ENCODE measurements around the gene MRFAP1.

The MRFAP1 gene

GRCh38 chr4:6640292-6641163 lies at the start of gene MRFAP1:
MRFAP1 (plus strand) TSS chr4:6640685; CDS start chr4:6640863, 178 bp downstream.
- DNase-seq (ENCODE audit: low read depth) = peak; percentile 91

GRCh38 chr4:6591313-6591712 lies 49.2 kb upstream of the MRFAP1 start:
- DNase-seq (ENCODE audit: low read depth) = no peak

- DNase-seq (ENCODE audit: low read depth) = no peak
Measured at GRCh38 chr4:6591781-6592180, 48.7 kb upstream of the MRFAP1 start.

GRCh38 chr4:6592804-6593563 lies 47.5 kb upstream of the MRFAP1 start:
- no peak for DNase-seq (ENCODE audit: low read depth)

GRCh38 chr4:6594341-6594740 lies 46.1 kb upstream of the MRFAP1 start:
- no peak for DNase-seq (ENCODE audit: low read depth)

- no peak for DNase-seq (ENCODE audit: low read depth)
Measured at GRCh38 chr4:6594826-6595355, 45.6 kb upstream of the MRFAP1 start.

- DNase-seq (ENCODE audit: low read depth) = no peak
Measured at GRCh38 chr4:6595897-6596537, 44.5 kb upstream of the MRFAP1 start.

- no peak for DNase-seq (ENCODE audit: low read depth)
Measured at GRCh38 chr4:6596948-6597347, 43.5 kb upstream of the MRFAP1 start.

GRCh38 chr4:6598127-6598526 lies 42.4 kb upstream of the MRFAP1 start:
- DNase-seq (ENCODE audit: low read depth) = no peak

GRCh38 chr4:6598641-6599040 lies 41.8 kb upstream of the MRFAP1 start:
- DNase-seq (ENCODE audit: low read depth) = no peak

GRCh38 chr4:6601661-6602250 lies 38.7 kb upstream of the MRFAP1 start:
- no peak for DNase-seq (ENCODE audit: low read depth)

- no peak for DNase-seq (ENCODE audit: low read depth)
Measured at GRCh38 chr4:6602289-6602688, 38.2 kb upstream of the MRFAP1 start.

- no peak for DNase-seq (ENCODE audit: low read depth)
Measured at GRCh38 chr4:6603128-6603527, 37.4 kb upstream of the MRFAP1 start.

GRCh38 chr4:6605114-6605513 lies 35.4 kb upstream of the MRFAP1 start:
- DNase-seq (ENCODE audit: low read depth) = no peak

- no peak for DNase-seq (ENCODE audit: low read depth)
Measured at GRCh38 chr4:6605605-6606004, 34.9 kb upstream of the MRFAP1 start.

- no peak for DNase-seq (ENCODE audit: low read depth)
Measured at GRCh38 chr4:6606465-6607235, 33.8 kb upstream of the MRFAP1 start.

- no peak for DNase-seq (ENCODE audit: low read depth)
Measured at GRCh38 chr4:6607368-6608055, 33.0 kb upstream of the MRFAP1 start.

- no peak for DNase-seq (ENCODE audit: low read depth)
Measured at GRCh38 chr4:6608758-6609414, 31.6 kb upstream of the MRFAP1 start.

GRCh38 chr4:6609415-6610079 lies 30.9 kb upstream of the MRFAP1 start:
- DNase-seq (ENCODE audit: low read depth) = no peak

All from activated T-cell treated with anti-CD3 and anti-CD28 coated beads for 24 hours (primary cell).